ENCODE data around the gene CSTA. TPM values are rescaled to one million over a fixed set of nuclear protein-coding genes. Genes with fewer than 3 reads are reported as not detected.

CSTA gene
- total RNA-seq, 2 experiments from 2014 or later = not detected

- Mint-ChIP-seq H3K9me3 (no peaks in the 10 kb centered on the region), H3K27ac (no peak overlapping the region), H3K27me3 (peaks cover 9% of the 10 kb centered on the region), H3K4me3 (no peak overlapping the region), H3K4me1 (ENCODE audit: low read depth) (no peaks in the 10 kb centered on the region), H3K36me3 (no peaks in the 10 kb centered on the region)
- no peak for DNase-seq
- intact Hi-C loops (cut with micrococcal nuclease) = no loop called here
- CTCF ChIA-PET = no interaction called here
- POLR2A ChIA-PET = no interaction called here
Measured at GRCh38 chr3:122331886-122332285, 6.8 kb downstream of the CSTA start.

GRCh38 chr3:122332551-122332950, 7.5 kb downstream of the CSTA start:
- no peak for DNase-seq
- Mint-ChIP-seq H3K36me3 (no peaks in the 10 kb centered on the region), H3K4me3 (no peak overlapping the region), H3K9me3 (no peaks in the 10 kb centered on the region), H3K27ac (no peak overlapping the region), H3K27me3 (peaks cover 9% of the 10 kb centered on the region), H3K4me1 (ENCODE audit: low read depth) (no peaks in the 10 kb centered on the region)
- POLR2A ChIA-PET = no interaction called here
- intact Hi-C loops (cut with micrococcal nuclease) = no loop called here
- CTCF ChIA-PET = no interaction called here

- intact Hi-C loops (cut with micrococcal nuclease) = no loop called here
- Mint-ChIP-seq H3K4me3 (no peak overlapping the region), H3K27me3 (peaks cover 2% of the 10 kb centered on the region), H3K27ac (no peak overlapping the region), H3K9me3 (peaks cover 3% of the 10 kb centered on the region), H3K36me3 (no peaks in the 10 kb centered on the region), H3K4me1 (ENCODE audit: low read depth) (no peaks in the 10 kb centered on the region)
- CTCF ChIA-PET = no interaction called here
- POLR2A ChIA-PET = no interaction called here
- DNase-seq = no peak
Measured at GRCh38 chr3:122342803-122343202, 17.8 kb downstream of the CSTA start.

- ChIA-PET POLR2A (no interaction called here), CTCF (no interaction called here)
- H3K36me3 Mint-ChIP-seq = peaks cover 2% of the 10 kb centered on the region
- H3K9me3 Mint-ChIP-seq = peaks cover 5% of the 10 kb centered on the region
- no peak overlapping the region for H3K4me3 Mint-ChIP-seq
- peaks cover 5% of the 10 kb centered on the region for H3K27me3 Mint-ChIP-seq
- H3K4me1 Mint-ChIP-seq (ENCODE audit: low read depth) = no peaks in the 10 kb centered on the region
- intact Hi-C loops (cut with micrococcal nuclease) = no loop called here
- DNase-seq = no peak
- H3K27ac Mint-ChIP-seq = no peak overlapping the region
Measured at GRCh38 chr3:122343654-122344053, 18.6 kb downstream of the CSTA start.

GRCh38 chr3:122349171-122349570, 24.1 kb downstream of the CSTA start:
- peaks cover 5% of the 10 kb centered on the region for H3K9me3 Mint-ChIP-seq
- peaks cover 2% of the 10 kb centered on the region for H3K36me3 Mint-ChIP-seq
- H3K27ac Mint-ChIP-seq = no peak overlapping the region
- no peak overlapping the region for H3K4me3 Mint-ChIP-seq
- no peaks in the 10 kb centered on the region for H3K4me1 Mint-ChIP-seq (ENCODE audit: low read depth)
- DNase-seq = no peak
- H3K27me3 Mint-ChIP-seq = peaks cover 5% of the 10 kb centered on the region
- ChIA-PET CTCF (interaction anchor here (1.4 to 1.5 kb wide), 2 partner anchors 35 to 43 kb away, joined by 3 to 4 read pairs; partner anchors contain the start of gene FAM162A), POLR2A (no interaction called here)
- intact Hi-C loops (cut with micrococcal nuclease) = no loop called here

- H3K36me3 Mint-ChIP-seq = peaks cover 2% of the 10 kb centered on the region
- POLR2A ChIA-PET = no interaction called here
- CTCF ChIA-PET = interaction anchor here (1.7 kb wide), 1 partner anchor 249 kb away, joined by 4 read pairs; no protein-coding TSS in a partner anchor
- no peaks in the 10 kb centered on the region for H3K4me1 Mint-ChIP-seq (ENCODE audit: low read depth)
- peak; percentile 28 for DNase-seq
- H3K27ac Mint-ChIP-seq = no peak overlapping the region
- H3K4me3 Mint-ChIP-seq = no peak overlapping the region
- peaks cover 5% of the 10 kb centered on the region for H3K9me3 Mint-ChIP-seq
- intact Hi-C loops (cut with micrococcal nuclease) = no loop called here
- H3K27me3 Mint-ChIP-seq = peaks cover 5% of the 10 kb centered on the region
Measured at GRCh38 chr3:122350814-122351418, 25.9 kb downstream of the CSTA start.

GRCh38 chr3:122351612-122352011, 26.6 kb downstream of the CSTA start:
- peaks cover 5% of the 10 kb centered on the region for H3K27me3 Mint-ChIP-seq
- peaks cover 2% of the 10 kb centered on the region for H3K36me3 Mint-ChIP-seq
- H3K4me3 Mint-ChIP-seq = no peak overlapping the region
- ChIA-PET POLR2A (interaction anchor here (0.9 kb wide), 1 partner anchor 117 kb away, joined by 4 read pairs; no protein-coding TSS in a partner anchor), CTCF (no interaction called here)
- H3K27ac Mint-ChIP-seq = no peak overlapping the region
- peaks cover 5% of the 10 kb centered on the region for H3K9me3 Mint-ChIP-seq
- no peak for DNase-seq
- intact Hi-C loops (cut with micrococcal nuclease) = no loop called here
- H3K4me1 Mint-ChIP-seq (ENCODE audit: low read depth) = no peaks in the 10 kb centered on the region

GRCh38 chr3:122353215-122353614, 28.2 kb downstream of the CSTA start:
- Mint-ChIP-seq H3K4me3 (no peak overlapping the region), H3K36me3 (peaks cover under 1% of the 10 kb centered on the region), H3K27ac (no peak overlapping the region), H3K27me3 (no peaks in the 10 kb centered on the region), H3K4me1 (ENCODE audit: low read depth) (no peaks in the 10 kb centered on the region), H3K9me3 (no peaks in the 10 kb centered on the region)
- ChIA-PET POLR2A (no interaction called here), CTCF (interaction anchor here (1.0 to 1.2 kb wide), 2 partner anchors 251 to 755 kb away, joined by 3 to 6 read pairs; no protein-coding TSS in a partner anchor)
- DNase-seq = no peak
- intact Hi-C loops (cut with micrococcal nuclease) = no loop called here

- Mint-ChIP-seq H3K36me3 (peaks cover 7% of the 10 kb centered on the region), H3K4me1 (ENCODE audit: low read depth) (no peaks in the 10 kb centered on the region), H3K27ac (no peak overlapping the region), H3K27me3 (no peaks in the 10 kb centered on the region), H3K9me3 (no peaks in the 10 kb centered on the region), H3K4me3 (no peak overlapping the region)
- intact Hi-C loops (cut with micrococcal nuclease) = no loop called here
- no peak for DNase-seq
- ChIA-PET CTCF (interaction anchor here (1.2 kb wide), 2 partner anchors 48 to 252 kb away, joined by 4 to 6 read pairs; no protein-coding TSS in a partner anchor), POLR2A (no interaction called here)
Measured at GRCh38 chr3:122353893-122354401, 28.9 kb downstream of the CSTA start.

- Mint-ChIP-seq H3K36me3 (peaks cover 9% of the 10 kb centered on the region), H3K4me3 (no peak overlapping the region), H3K4me1 (ENCODE audit: low read depth) (no peaks in the 10 kb centered on the region), H3K9me3 (no peaks in the 10 kb centered on the region), H3K27me3 (no peaks in the 10 kb centered on the region), H3K27ac (no peak overlapping the region)
- intact Hi-C loops (cut with micrococcal nuclease) = loop anchor here (1.0 to 2.0 kb wide), 2 partner anchors 49 to 809 kb away; no protein-coding TSS in a partner anchor
- CTCF ChIA-PET = interaction anchor here (2.0 kb wide), 1 partner anchor 254 kb away, joined by 9 read pairs; no protein-coding TSS in a partner anchor
- POLR2A ChIA-PET = no interaction called here
- no peak for DNase-seq
Measured at GRCh38 chr3:122355612-122356011, 30.6 kb downstream of the CSTA start.

GRCh38 chr3:122356402-122356801, 31.4 kb downstream of the CSTA start:
- Mint-ChIP-seq H3K9me3 (no peaks in the 10 kb centered on the region), H3K4me3 (no peak overlapping the region), H3K36me3 (peaks cover 12% of the 10 kb centered on the region), H3K4me1 (ENCODE audit: low read depth) (no peaks in the 10 kb centered on the region), H3K27ac (no peak overlapping the region), H3K27me3 (no peaks in the 10 kb centered on the region)
- intact Hi-C loops (cut with micrococcal nuclease) = loop anchor here (1.0 to 2.0 kb wide), 2 partner anchors 50 to 810 kb away; no protein-coding TSS in a partner anchor
- peak; percentile 54 for DNase-seq
- ChIA-PET CTCF (interaction anchor here (1.0 to 2.0 kb wide), 2 partner anchors 255 to 473 kb away, joined by 3 to 9 read pairs; no protein-coding TSS in a partner anchor), POLR2A (interaction anchor here (1.5 kb wide), 1 partner anchor 18 kb away, joined by 3 read pairs; no protein-coding TSS in a partner anchor)

- ChIA-PET CTCF (no interaction called here), POLR2A (interaction anchor here (0.6 kb wide), 1 partner anchor 10 kb away, joined by 3 read pairs; no protein-coding TSS in a partner anchor)
- no peak overlapping the region for H3K27ac Mint-ChIP-seq
Measured at GRCh38 chr3:122357828-122358702, 33.0 kb downstream of the CSTA start.

More at GRCh38 chr3:122357828-122358702, 33.0 kb downstream of the CSTA start:
- peaks cover 16% of the 10 kb centered on the region for H3K36me3 Mint-ChIP-seq
- H3K4me3 Mint-ChIP-seq = no peak overlapping the region
- no peak for DNase-seq
- no peaks in the 10 kb centered on the region for H3K27me3 Mint-ChIP-seq
- H3K4me1 Mint-ChIP-seq (ENCODE audit: low read depth) = no peaks in the 10 kb centered on the region
- no peaks in the 10 kb centered on the region for H3K9me3 Mint-ChIP-seq
- intact Hi-C loops (cut with micrococcal nuclease) = loop anchor here (2.0 kb wide), 1 partner anchor 811 kb away; no protein-coding TSS in a partner anchor

Measured in activated CD4-positive, alpha-beta memory T cell treated with anti-CD3 and anti-CD28 coated beads for 36 hours (primary cell).